SK-N-SH treated with all-trans-retinoic acid at 6 μM for 48 hours (cell line): Measurements from ENCODE around the gene ZXDA.
"Not testable (repeated sequence)": the region's sequence is repeated elsewhere in the genome, so short reads cannot be mapped to it uniquely, and the experiment has no call there.

ENCODE experiments used
- ATAC-seq: fragments of 200-7000 bp; cut with Tn5 transposase; 3 replicates; pipeline ENCODE4 v1.9.1; 2020; ENCODE audit warnings: mild to moderate bottlenecking, moderate library complexity
- BACH2 ChIP-seq: fragments of 250-450 bp; sonication (Bioruptor Pico); IDR thresholded peaks from 2 replicates; pipeline ENCODE4 v1.9.0; 2021; ENCODE audit warnings: mild to moderate bottlenecking, borderline replicate concordance
- ESRRG ChIP-seq: fragments of 250-450 bp; sonication (Bioruptor Pico); IDR thresholded peaks from 2 replicates; pipeline ENCODE4 v1.6.1; 2021; ENCODE audit warnings: mild to moderate bottlenecking
- GLIS3 ChIP-seq: fragments of 250-450 bp; sonication (Bioruptor Pico); IDR thresholded peaks from 2 replicates; pipeline ENCODE4 v1.5.0; 2020; ENCODE audit warnings: mild to moderate bottlenecking, moderate library complexity
- ISL1 ChIP-seq: fragments of 250-450 bp; sonication (Bioruptor Pico); IDR thresholded peaks from 2 replicates; pipeline ENCODE4 v2.1.2; 2022; ENCODE audit warnings: mild to moderate bottlenecking, moderate library complexity
- OSR1 ChIP-seq: fragments of 250-450 bp; sonication (Bioruptor Pico); IDR thresholded peaks from 2 replicates; pipeline ENCODE4 v1.8.0; 2022; ENCODE audit warnings: moderate library complexity, mild to moderate bottlenecking, inconsistent platforms
- PPARA ChIP-seq: fragments of 250-450 bp; sonication (Bioruptor Pico); IDR thresholded peaks from 2 replicates; pipeline ENCODE4 v1.5.0; 2020; ENCODE audit warnings: mild to moderate bottlenecking, borderline replicate concordance
- RARB ChIP-seq: fragments of 250-450 bp; sonication (Bioruptor Pico); IDR thresholded peaks from 2 replicates; pipeline ENCODE4 v1.8.0; 2021; ENCODE audit warnings: mild to moderate bottlenecking, moderate library complexity
- SNAI2 ChIP-seq: fragments of 250-450 bp; sonication (Bioruptor Pico); IDR thresholded peaks from 2 replicates; pipeline ENCODE4 v1.5.0; 2020; ENCODE audit warnings: mild to moderate bottlenecking, moderate library complexity
- TCF4 ChIP-seq: fragments of 250-450 bp; sonication (Bioruptor Pico); IDR thresholded peaks from 2 replicates; pipeline ENCODE4 v1.8.0; 2021; ENCODE audit warnings: mild to moderate bottlenecking, moderate library complexity, borderline replicate concordance
- TOX ChIP-seq: fragments of 250-450 bp; sonication (Bioruptor Pico); IDR thresholded peaks from 2 replicates; pipeline ENCODE4 v1.8.0; 2021; ENCODE audit warnings: mild to moderate bottlenecking, moderate library complexity, borderline replicate concordance
- TSHZ2 ChIP-seq: fragments of 250-450 bp; sonication (Bioruptor Pico); IDR thresholded peaks from 2 replicates; pipeline ENCODE4 v1.5.0; 2020; ENCODE audit warnings: mild to moderate bottlenecking, moderate library complexity
- ZFP3 ChIP-seq: fragments of 250-450 bp; sonication (Bioruptor Pico); IDR thresholded peaks from 2 replicates; pipeline ENCODE4 v1.5.0; 2020; ENCODE audit warnings: mild to moderate bottlenecking, moderate library complexity
- ZFP30 ChIP-seq: fragments of 450-650 bp; formaldehyde crosslinking; IDR thresholded peaks from 2 replicates; pipeline ENCODE4 v1.5.0; 2022; ENCODE audit warnings: mild to moderate bottlenecking, moderate library complexity
- ZNF565 ChIP-seq: fragments of 450-650 bp; formaldehyde crosslinking; conservative IDR thresholded peaks from 2 replicates; pipeline ENCODE4 v1.5.0; 2020; ENCODE audit warnings: low read depth, mild to moderate bottlenecking, moderate library complexity
- ZNF70 ChIP-seq: fragments of 450-650 bp; formaldehyde crosslinking; IDR thresholded peaks from 2 replicates; pipeline ENCODE4 v1.5.0; 2020; ENCODE audit warnings: mild to moderate bottlenecking, moderate library complexity
- ZNF8 ChIP-seq: fragments of 450-650 bp; formaldehyde crosslinking; IDR thresholded peaks from 2 replicates; pipeline ENCODE4 v1.5.0; 2020; ENCODE audit warnings: mild to moderate bottlenecking, moderate library complexity
- TF ChIP-seq, protein P1 (sequence below): fragments of 250-450 bp; sonication (Bioruptor Pico); IDR thresholded peaks from 2 replicates; pipeline ENCODE4 v1.8.0; 2020; ENCODE audit warnings: mild to moderate bottlenecking, moderate library complexity, borderline replicate concordance

ZXDA gene

DNA sequence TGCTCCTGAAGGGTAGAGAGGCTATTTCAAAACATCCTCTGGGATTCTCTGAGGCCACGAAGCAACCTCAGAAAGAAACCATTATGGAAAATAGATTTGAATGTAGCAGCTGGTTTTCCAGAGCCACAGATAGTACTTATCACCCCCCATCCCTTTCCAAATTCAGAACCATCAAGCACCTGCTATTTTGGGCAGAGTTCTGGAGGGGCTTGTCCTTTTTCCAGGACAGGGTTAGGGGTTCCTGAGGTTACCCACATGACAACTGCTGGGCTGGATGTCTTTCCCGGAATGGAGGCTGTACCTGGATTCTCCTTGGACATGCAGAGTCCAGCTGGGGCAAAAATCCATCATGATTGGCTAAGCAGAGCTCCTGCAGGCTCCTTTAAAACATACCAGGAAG, 22.0 kb upstream of the ZXDA start (continued):
- no peak for TF ChIP-seq BACH2 (CRISPR knock-in tag)
- no peak for TF ChIP-seq ZFP30

DNA sequence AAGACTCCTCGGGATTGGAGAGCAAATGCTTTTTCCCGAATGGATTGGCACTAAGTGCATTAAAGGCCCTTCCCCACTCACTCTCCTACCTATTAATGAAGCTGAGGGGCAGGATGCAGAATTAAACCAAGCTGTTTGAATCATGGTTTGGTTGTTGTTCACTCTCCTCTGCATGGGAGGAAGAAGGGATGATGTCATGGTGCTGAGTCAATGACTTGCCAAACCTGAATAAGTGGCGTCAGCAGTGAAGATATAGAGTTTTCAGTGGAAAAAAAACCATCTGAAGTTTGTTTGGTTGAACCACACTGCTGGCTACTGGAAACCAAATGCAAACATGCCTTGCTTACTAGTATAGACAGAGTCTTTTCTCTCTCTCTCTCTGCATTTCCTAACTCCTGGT, 19.8 kb upstream of the ZXDA start:
- no peak for ATAC-seq
- TF ChIP-seq ISL1 (CRISPR knock-in tag) = no peak
- TF ChIP-seq, all 23 proteins: peak for 0

GRCh38 chrX:57929373-57929772, 19.1 kb upstream of the ZXDA start:
- no peak for TF ChIP-seq OSR1 (CRISPR knock-in tag)
- TF ChIP-seq, all 23 proteins: peak for 0
- ATAC-seq = peak; percentile 83

DNA sequence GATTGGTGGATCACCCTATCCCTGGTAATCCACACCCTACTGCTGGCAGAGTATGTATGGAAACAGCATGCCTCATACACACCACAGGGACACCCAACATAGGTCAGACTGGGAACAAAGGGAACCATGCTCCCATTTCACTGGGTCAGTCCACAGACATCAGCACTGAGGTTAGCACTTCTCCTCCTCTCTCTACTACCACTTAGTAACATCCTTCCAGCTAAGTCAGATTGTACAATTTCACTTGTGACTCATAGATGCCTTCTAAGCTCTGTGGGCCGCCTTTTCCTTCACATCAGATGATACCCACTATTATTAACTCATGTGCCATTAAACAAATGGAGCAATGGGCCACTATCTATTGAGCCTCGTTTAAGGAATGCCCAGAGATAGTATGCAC, 15.5 kb upstream of the ZXDA start:
- no peak for TF ChIP-seq PPARA
- no peak for TF ChIP-seq ZNF565
- TF ChIP-seq ZFP3 (CRISPR knock-in tag) = no peak
- TF ChIP-seq, protein P1, sequence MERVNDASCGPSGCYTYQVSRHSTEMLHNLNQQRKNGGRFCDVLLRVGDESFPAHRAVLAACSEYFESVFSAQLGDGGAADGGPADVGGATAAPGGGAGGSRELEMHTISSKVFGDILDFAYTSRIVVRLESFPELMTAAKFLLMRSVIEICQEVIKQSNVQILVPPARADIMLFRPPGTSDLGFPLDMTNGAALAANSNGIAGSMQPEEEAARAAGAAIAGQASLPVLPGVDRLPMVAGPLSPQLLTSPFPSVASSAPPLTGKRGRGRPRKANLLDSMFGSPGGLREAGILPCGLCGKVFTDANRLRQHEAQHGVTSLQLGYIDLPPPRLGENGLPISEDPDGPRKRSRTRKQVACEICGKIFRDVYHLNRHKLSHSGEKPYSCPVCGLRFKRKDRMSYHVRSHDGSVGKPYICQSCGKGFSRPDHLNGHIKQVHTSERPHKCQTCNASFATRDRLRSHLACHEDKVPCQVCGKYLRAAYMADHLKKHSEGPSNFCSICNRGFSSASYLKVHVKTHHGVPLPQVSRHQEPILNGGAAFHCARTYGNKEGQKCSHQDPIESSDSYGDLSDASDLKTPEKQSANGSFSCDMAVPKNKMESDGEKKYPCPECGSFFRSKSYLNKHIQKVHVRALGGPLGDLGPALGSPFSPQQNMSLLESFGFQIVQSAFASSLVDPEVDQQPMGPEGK (CRISPR knock-in tag) = no peak
- no peak for TF ChIP-seq SNAI2 (CRISPR knock-in tag)
- ATAC-seq = no peak

DNA sequence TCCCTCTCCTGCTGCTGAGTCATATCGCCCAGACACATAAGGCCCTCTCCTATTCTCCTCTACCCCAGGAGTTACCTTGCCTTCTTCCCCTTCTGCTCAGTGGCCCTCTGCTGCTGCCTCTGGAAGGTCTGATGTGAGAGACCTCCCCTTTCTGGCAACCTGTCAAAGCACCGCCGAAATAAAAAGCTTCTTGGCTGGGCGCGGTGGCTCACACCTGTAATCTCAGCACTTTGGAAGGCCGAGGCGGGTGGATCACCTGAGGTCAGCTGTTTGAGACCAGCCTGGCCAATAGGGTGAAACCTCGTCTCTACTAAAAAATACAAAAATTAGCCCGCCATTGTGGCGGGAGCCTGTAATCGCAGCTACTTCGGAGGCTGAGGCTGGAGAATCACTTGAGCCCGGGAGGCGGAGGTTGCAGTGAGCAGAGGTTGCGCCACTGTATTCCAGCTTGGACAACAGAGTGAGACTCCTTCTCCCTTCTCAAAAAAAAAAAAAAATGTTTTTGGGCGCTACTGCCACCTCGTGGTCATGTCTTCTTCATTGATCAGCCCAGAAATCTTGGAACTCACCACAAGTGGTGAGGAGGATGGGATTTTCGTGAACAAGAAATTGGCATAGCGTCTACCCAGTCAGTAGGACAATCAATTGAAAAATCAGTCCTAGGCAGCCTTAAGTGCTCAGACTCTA, 8.6 kb upstream of the ZXDA start:
- ATAC-seq = peak; percentile 91
- no peak for TF ChIP-seq RARB
- no peak for TF ChIP-seq SNAI2 (CRISPR knock-in tag)
- TF ChIP-seq ZNF70 (CRISPR knock-in tag) = no peak
- TF ChIP-seq GLIS3 (CRISPR knock-in tag) = no peak
- TF ChIP-seq TCF4 = no peak

- TF ChIP-seq ZFP3 (CRISPR knock-in tag) (no peak), ISL1 (CRISPR knock-in tag) (no peak), ESRRG (CRISPR knock-in tag) (no peak), RARB (no peak), OSR1 (CRISPR knock-in tag) (no peak), TSHZ2 (no peak), PPARA (no peak), TOX (CRISPR knock-in tag) (no peak), ZNF8 (CRISPR knock-in tag) (no peak), BACH2 (CRISPR knock-in tag) (no peak)
- ATAC-seq = no peak
These were observed 5.4 kb upstream of the ZXDA start for GRCh38 chrX:57915680-57916079.

DNA sequence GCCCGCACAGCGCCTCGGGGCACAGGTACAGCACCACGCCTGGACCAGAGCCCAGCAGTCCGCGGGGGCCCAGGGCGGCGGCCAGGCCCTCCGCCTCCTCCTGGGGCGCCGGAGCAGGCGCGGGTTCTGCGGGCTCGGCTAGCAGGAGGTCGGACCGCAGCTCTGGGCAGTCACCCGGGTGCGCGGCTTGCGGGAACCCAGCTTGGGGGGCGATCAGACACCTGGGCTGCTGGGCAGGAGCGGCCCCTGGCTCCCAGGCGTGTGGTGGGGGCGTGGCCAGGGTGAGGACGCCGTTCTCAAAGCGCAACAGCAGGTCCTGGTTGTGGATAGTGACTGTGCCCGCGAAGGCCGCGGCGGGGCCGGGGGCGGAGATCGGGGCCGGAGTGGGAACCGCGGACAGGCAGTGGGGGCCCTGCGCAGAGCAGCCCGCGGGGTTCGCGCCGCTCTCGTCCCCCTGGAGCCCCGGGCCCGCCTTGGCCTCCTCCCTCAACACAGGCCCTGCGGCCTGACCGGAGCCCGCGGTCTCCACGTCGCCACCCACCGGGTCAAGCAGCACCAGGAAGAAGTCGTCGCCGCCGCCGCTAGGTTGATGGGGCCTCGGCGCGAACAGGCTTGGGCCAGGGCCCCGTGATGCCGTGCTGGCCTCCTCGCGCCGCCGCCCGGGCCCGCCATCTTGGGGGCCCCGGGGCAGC, 517 bp downstream of the ZXDA start:
- ATAC-seq = peak; percentile 78

- ATAC-seq = not testable (repeated sequence)
These were observed 1.2 kb downstream of the ZXDA start for GRCh38 chrX:57908972-57909594.
